Prostate gland (tissue), 2 donors: ENCODE results near the gene GASK1A. TPM values are rescaled to one million over a fixed set of nuclear protein-coding genes. Genes with fewer than 3 reads are reported as not detected.
A peak's percentile ranks its signal among the peaks of the same experiment; 100 is the strongest.

Experiments used
- DNase-seq: peaks from one replicate; pipeline ENCODE4 v3.0.0-alpha.2; 2019; ENCODE audit warnings: low spot score
- H3K27ac ChIP-seq, 2 donors: fragments of 200-600 bp; sonication (generic); 2 replicates each; pipeline ENCODE4 v1.5.1; 2017 to 2019
- H3K27me3 ChIP-seq: fragments of 200-600 bp; sonication (generic); replicated peaks from 2 replicates; pipeline ENCODE4 v1.5.1; 2019; ENCODE audit not compliant: insufficient read depth
- H3K36me3 ChIP-seq, 2 donors: fragments of 200-600 bp; sonication (generic); 1 replicate in 1 of 2; 2 replicates in 1 of 2; pipeline versions ENCODE4 v1.5.1 to v1.8.1; 2017 to 2019
- H3K4me1 ChIP-seq: fragments of 200-600 bp; sonication (generic); replicated peaks from 2 replicates; pipeline ENCODE4 v1.5.1; 2019
- H3K4me3 ChIP-seq, 2 donors: fragments of 200-600 bp; sonication (generic); 2 replicates each; pipeline ENCODE4 v1.5.1; 2017 to 2019
- H3K9me3 ChIP-seq: fragments of 200-600 bp; sonication (generic); 2 replicates; pipeline ENCODE4 v1.5.1; 2017
- POLR2A ChIP-seq: fragments of 450-650 bp; IDR thresholded peaks from one replicate; pipeline ENCODE4 v1.6.1; 2016; ENCODE audit warnings: antibody characterized with exemption, mild to moderate bottlenecking
- POLR2AphosphoS5 ChIP-seq: sonication (generic); formaldehyde crosslinking; IDR thresholded peaks from one replicate; pipeline ENCODE4 v1.6.1; 2017; ENCODE audit warnings: antibody characterized with exemption
- WGBS: methylation state at CpG from one replicate; pipeline ENCODE4 v1.1.5; 2018; 5-methylcytosine and 5-hydroxymethylcytosine counted together
- intact Hi-C: fragments of 100-400 bp; cut with DNase I; formaldehyde crosslinking; loops from one replicate; pipeline ENCODE4 v1.14.2; 2022
- total RNA-seq, 2 donors: library from RNA; depleted of rRNA; stranded (reverse); fragments of >200 nt; gene quantifications; one replicate each; pipeline ENCODE4 v1.1.0, GENCODE V29; 2016
- TF ChIP-seq, protein P1 (sequence below), 4 experiments: fragments of 200-600 bp in 2 of 4; fragments of 450-650 bp in 2 of 4; sonication (generic) in 2 of 4; IDR thresholded peaks; 1 replicate in 3 of 4; 2 replicates in 1 of 4; pipeline ENCODE4 v1.5.1; 2016 to 2019; ENCODE audit warnings: antibody characterized with exemption in 4 of 4, mild to moderate bottlenecking in 2 of 4, moderate library complexity in 2 of 4

The GASK1A gene
- total RNA-seq, 2 donors from 2014 or later: 4.7 to 17.5 TPM

- Histone ChIP-seq H3K27me3 (no peaks in the 10 kb centered on the region), H3K4me3 (no peak overlapping the region), H3K36me3 (no peaks in the 10 kb centered on the region), H3K4me1 (no peaks in the 10 kb centered on the region), H3K27ac (peak overlapping the region; percentile 50 to 52), H3K9me3 (no peaks in the 10 kb centered on the region)
- intact Hi-C loops: no loop called here
- TF ChIP-seq, protein P1, sequence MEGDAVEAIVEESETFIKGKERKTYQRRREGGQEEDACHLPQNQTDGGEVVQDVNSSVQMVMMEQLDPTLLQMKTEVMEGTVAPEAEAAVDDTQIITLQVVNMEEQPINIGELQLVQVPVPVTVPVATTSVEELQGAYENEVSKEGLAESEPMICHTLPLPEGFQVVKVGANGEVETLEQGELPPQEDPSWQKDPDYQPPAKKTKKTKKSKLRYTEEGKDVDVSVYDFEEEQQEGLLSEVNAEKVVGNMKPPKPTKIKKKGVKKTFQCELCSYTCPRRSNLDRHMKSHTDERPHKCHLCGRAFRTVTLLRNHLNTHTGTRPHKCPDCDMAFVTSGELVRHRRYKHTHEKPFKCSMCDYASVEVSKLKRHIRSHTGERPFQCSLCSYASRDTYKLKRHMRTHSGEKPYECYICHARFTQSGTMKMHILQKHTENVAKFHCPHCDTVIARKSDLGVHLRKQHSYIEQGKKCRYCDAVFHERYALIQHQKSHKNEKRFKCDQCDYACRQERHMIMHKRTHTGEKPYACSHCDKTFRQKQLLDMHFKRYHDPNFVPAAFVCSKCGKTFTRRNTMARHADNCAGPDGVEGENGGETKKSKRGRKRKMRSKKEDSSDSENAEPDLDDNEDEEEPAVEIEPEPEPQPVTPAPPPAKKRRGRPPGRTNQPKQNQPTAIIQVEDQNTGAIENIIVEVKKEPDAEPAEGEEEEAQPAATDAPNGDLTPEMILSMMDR (IDR thresholded peaks at IDR 0.05): no peak
- TF ChIP-seq POLR2A (no peak), POLR2AphosphoS5 (no peak)
- 55% methylated on average over 5 of the region's 5 CpGs for WGBS
- no peak for DNase-seq
Measured at GRCh38 chr3:43001556-43002121, 22.5 kb downstream of the GASK1A start.

DNA sequence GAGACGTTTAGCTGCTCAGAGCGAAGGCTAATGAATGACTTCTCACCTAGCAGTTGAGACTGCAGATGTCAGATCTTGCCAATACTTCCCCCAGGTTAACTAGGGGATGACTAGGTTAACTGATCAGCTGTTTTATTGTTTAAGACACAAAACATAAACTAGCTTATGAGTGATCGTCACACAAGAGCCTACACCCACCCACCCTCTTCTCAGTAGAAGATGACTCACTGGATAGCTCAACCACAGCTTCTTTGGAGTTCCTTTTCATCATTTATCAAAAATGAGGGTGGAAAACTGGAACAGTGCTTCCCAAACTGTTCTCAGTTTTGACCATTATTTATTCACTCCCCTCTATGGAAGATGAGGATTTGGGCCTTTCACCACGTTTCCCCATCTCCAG lies 25.2 kb downstream of the GASK1A start:
- Histone ChIP-seq H3K4me1 (no peaks in the 10 kb centered on the region), H3K27ac (no peak overlapping the region), H3K27me3 (no peaks in the 10 kb centered on the region), H3K36me3 (no peaks in the 10 kb centered on the region), H3K9me3 (no peaks in the 10 kb centered on the region), H3K4me3 (no peak overlapping the region)
- TF ChIP-seq, protein P1 (IDR thresholded peaks at IDR 0.05): no peak
- TF ChIP-seq POLR2A (no peak), POLR2AphosphoS5 (no peak)
- WGBS: 77% methylated on average over 4 of the region's 4 CpGs
- no peak for DNase-seq
- intact Hi-C loops: no loop called here

GRCh38 chr3:43005253-43005652 lies 26.1 kb downstream of the GASK1A start:
- TF ChIP-seq POLR2A (no peak), POLR2AphosphoS5 (no peak)
- TF ChIP-seq, protein P1 (IDR thresholded peaks at IDR 0.05): no peak
- WGBS: 93% methylated on average over 3 of the region's 3 CpGs
- H3K4me3 ChIP-seq: no peak overlapping the region
- no peaks in the 10 kb centered on the region for H3K27me3 ChIP-seq
- intact Hi-C loops: no loop called here
- no peaks in the 10 kb centered on the region for H3K9me3 ChIP-seq
- no peaks in the 10 kb centered on the region for H3K36me3 ChIP-seq
- no peak for DNase-seq
- H3K4me1 ChIP-seq: no peaks in the 10 kb centered on the region
- H3K27ac ChIP-seq: no peak overlapping the region

DNA sequence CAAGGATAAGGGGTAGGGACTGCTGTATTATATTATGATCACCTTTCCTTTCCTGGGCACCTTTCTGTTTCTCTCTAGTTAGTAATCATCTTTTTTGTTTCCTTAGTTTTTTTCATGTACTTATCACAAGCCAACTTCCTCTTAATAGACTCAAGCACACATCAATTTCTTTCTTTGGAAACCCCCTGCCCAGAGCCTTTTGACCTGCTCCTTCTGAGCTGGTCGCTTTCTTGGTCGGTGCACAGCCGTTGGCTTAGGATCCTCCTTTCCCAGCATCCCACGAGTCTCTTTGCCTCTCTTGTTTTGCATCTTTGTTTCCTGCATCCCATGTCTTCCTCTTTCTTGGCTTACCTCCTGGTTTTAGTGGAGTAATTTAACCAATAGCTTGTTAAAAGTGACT lies 26.9 kb downstream of the GASK1A start:
- H3K36me3 ChIP-seq: no peaks in the 10 kb centered on the region
- no peaks in the 10 kb centered on the region for H3K27me3 ChIP-seq
- no peak overlapping the region for H3K27ac ChIP-seq
- no peak overlapping the region for H3K4me3 ChIP-seq
- H3K9me3 ChIP-seq: no peaks in the 10 kb centered on the region
- no peak for DNase-seq
- WGBS: 73% methylated on average over 4 of the region's 4 CpGs
- TF ChIP-seq POLR2AphosphoS5: no peak
- TF ChIP-seq, protein P1 (IDR thresholded peaks at IDR 0.05): no peak
- no peak for TF ChIP-seq POLR2A
- H3K4me1 ChIP-seq: no peaks in the 10 kb centered on the region
- intact Hi-C loops: no loop called here

DNA sequence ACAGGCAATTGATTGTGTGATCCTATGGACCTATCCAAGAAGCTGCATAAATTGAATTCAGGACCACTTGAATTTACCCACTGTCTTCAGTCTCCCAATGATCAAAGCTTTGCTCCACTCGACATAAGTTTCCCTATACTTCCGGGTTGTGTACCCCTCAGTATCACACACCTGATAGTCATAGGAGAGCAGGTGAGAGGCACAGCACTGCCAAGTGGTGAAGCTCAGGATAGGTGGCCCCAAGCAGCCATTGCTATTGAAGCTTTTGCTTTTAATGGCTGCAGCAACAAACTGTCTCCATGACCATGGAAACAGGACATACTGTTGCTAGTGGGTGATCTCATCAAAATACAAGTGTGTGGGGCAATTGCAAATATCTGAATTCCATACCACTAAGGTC lies 27.7 kb downstream of the GASK1A start:
- intact Hi-C loops: no loop called here
- Histone ChIP-seq H3K36me3 (no peaks in the 10 kb centered on the region), H3K4me3 (no peak overlapping the region), H3K27ac (no peak overlapping the region), H3K4me1 (no peaks in the 10 kb centered on the region), H3K27me3 (no peaks in the 10 kb centered on the region), H3K9me3 (no peaks in the 10 kb centered on the region)
- TF ChIP-seq POLR2AphosphoS5 (no peak), POLR2A (no peak)
- TF ChIP-seq, protein P1 (IDR thresholded peaks at IDR 0.05): no peak
- no peak for DNase-seq
- WGBS: 88% methylated on average over 2 of the region's 2 CpGs
